HG03045 (cell line): ENCODE measurements around the gene LPCAT1.
"Not testable (repeated sequence)": the region's sequence is repeated elsewhere in the genome, so short reads cannot be mapped to it uniquely, and the experiment has no call there.

Source experiments
- ATAC-seq: cut with Tn5 transposase; IDR thresholded peaks from one replicate; pipeline ENCODE4 v1.9.1; 2021; ENCODE audit warnings: mild to moderate bottlenecking, moderate library complexity; ENCODE audit not compliant: unreplicated experiment

LPCAT1 gene

DNA sequence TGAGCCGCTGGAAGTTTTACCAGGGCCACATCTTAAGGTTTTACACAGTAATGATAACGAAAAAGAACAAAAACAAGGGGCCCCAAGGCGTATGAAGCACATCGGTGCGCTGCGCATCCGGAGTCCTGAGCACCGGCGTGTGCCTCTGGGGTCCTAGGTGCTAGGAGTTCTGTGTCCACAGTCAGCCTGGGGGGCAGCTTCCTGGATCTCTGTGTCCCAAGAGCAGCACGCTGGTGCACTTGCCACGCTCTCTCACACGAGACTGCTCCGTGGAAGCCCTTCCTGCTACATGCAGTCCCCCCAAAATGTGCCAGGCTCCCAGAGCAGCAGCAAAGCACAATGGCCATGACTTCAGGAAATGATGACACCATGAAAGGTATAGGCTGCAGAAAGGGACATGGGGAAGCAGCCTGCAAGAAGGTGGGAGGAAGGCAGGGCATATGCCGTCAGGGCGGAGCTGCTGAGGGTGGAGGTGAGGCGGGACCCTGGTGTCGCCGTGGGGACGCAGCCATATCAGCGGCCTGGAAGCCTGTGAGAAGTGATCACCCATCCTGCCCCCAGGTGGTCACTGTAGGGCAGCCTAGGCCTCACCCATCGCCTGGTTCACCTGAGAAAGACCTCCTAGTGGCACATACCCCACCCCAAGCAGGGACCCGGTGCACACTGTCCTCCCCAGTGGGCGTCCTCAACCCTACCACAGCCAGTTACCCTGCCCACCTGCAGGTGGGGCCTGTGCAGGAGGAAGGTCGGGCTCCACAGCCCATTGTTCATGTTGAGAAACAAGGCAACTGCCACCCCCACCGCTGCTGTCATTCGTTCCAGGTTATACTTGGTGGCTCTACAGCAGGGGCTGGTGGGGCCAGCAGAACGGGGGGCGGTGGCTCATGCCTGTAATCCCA, 54.9 kb downstream of the LPCAT1 start:
- ATAC-seq: no peak

DNA sequence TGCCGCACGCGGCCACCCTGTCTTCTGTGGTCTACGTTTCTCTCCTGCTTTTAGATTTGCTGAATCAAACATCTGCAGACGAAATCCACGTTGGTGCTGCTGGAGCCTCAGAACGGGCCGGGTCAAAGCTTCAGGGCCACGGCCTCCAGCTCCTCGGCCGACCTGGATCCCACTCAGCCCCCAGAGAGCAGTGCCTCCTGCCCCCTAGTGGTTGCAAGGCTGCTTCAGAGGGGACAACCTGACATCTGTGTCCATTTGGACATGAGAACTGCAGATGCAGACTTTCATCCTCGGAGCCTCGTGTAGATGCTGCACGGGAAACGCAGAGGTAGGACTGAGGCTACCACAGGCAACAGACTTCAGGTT, 55.5 kb downstream of the LPCAT1 start:
- no peak for ATAC-seq

DNA sequence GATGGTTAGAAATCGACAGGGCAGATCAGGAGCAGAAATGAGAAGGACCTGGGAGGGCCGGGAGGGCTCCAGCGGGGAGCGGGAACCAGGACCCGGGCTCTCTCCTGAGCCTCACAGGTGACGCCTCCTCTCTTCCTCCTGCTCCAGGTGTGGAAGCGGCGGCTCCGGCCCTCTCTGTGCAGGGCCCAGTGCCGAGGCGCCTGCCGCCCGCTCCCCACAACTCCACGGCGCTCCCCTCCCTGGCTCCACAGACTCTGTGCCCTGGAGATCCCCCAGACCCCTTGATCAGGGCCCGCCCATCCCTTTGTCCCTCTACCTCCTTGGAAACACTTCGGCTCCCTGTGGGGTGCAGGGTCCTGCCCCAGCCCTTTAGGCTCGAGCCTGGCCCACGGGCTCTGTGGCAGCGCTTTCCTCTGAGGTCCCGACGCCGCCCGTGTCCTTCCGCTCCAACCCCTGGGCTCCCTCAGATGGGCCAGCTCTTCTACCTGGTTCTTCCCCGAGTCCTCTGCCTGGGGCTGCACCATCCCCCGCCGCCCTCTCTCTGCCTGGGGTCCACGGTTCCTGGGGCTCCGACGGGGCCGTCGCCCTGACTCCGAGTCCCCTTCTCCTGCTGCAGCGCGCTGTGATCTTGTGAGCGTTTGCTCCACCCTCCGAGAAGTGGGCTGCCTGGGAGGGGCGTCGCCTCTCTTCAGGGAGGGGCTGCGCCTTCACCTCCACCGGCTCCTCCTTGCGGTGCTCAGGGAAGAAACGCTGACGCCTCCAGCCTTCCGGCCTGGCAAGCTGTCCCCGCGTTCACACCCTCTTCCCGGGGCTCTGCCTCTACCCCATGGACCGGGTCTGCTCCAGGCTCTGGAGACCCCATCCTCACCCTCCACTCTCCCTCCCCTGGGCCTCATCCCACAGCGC, 56.2 kb downstream of the LPCAT1 start:
- ATAC-seq: no peak

DNA sequence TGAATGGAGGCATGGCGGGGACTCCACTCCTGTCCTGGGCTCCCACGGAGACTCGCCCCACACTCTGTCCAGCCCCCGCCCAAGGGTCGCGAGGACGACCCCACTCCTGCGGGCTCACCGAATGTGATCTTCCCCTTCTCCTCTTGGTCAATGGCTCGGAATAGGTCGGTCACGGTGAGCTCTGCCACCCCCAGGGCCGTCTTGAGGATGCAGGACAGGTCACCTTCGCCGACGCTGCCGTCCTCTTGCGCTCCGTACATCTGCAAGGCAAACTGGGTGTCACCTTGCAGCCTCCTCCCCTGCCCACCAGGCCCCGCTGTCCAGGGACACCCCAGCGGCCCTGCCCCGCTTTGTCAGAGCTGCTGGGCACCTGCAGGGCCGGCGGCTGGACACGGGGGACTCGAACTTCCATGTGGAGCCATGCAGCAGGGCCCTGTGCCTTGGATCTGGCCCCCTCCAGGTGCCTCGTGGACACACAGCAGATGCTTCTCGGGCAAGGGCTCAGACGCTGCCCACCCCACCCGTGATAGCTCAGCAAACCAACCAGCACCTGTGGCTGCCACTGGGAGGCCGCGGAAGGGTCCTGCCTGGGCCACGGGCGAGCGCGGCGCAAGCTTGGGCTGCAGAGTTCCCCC, 57.0 kb downstream of the LPCAT1 start:
- ATAC-seq: no peak

DNA sequence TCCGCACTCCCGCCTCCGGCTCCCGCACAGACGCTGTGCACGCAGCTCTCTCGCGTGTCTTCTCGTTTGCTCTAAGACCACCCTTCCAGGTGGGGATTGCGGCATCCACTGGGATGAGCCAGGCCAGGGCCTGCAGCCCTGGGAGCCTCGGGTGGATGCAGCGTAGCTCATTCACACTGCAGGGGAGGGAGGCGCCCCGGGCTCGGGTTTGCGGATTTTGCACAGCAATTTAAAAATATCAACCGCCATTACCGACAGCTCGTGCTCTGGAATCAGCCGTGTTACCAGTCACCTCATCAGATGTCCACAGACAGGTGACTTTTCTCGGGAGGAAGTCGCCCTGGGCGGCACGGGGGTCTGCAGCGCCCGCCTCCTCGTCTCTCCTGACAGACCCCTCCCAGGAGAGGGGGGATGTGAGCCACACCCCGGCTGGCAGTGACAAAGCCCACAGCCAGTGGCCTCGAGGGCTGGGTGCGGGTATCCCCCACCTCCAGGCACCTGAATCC, 57.7 kb downstream of the LPCAT1 start:
- ATAC-seq: no peak

DNA sequence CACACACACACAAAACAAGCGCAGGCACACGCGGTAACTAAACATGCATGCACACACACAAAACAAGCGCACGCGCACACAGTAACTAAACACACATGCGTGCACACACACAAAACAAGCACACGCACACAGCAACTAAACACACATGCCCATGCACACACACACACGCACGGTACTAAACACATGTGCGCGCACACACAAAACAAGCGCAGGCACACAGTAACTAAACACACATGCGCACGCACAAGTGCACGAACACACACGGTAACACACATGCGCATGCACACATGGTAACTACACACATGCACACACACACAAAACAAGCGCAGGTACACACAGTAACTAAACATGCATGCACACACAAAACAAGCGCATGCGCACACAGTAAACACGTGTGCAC, 58.6 kb downstream of the LPCAT1 start:
- no peak for ATAC-seq

DNA sequence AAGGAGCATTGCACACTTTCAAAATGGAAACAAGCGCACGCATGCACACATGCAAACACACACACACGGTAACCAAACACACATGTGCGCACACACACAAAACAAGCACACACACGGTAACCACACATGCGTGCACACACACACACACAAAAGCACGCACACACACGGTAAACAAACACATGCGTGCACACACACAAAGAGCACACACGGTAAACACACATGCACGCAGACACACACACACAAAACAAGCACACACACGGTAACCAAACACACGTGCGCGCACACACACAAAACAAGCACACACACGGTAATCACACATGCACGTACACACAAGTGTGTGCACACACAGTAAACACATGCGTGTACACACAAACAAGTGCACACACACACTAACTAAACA, 59.2 kb downstream of the LPCAT1 start:
- ATAC-seq: no peak

DNA sequence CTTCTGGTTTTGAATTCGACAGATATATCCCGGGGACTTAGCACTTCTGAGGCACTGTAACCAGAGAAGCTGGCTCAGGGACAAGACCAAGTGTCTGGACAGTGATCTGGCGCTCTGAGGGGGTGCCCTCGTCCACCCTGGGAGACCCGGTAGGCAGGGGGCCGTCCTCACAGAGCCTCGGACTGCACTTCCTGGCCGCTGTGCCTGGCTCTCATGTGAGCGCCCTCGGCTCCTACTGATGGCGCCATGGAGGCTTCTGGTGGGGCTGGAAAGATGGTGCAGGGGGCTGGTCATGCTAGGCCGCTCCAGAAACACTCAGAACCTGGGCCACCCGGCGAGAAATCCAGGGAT, 59.7 kb downstream of the LPCAT1 start:
- ATAC-seq: no peak

DNA sequence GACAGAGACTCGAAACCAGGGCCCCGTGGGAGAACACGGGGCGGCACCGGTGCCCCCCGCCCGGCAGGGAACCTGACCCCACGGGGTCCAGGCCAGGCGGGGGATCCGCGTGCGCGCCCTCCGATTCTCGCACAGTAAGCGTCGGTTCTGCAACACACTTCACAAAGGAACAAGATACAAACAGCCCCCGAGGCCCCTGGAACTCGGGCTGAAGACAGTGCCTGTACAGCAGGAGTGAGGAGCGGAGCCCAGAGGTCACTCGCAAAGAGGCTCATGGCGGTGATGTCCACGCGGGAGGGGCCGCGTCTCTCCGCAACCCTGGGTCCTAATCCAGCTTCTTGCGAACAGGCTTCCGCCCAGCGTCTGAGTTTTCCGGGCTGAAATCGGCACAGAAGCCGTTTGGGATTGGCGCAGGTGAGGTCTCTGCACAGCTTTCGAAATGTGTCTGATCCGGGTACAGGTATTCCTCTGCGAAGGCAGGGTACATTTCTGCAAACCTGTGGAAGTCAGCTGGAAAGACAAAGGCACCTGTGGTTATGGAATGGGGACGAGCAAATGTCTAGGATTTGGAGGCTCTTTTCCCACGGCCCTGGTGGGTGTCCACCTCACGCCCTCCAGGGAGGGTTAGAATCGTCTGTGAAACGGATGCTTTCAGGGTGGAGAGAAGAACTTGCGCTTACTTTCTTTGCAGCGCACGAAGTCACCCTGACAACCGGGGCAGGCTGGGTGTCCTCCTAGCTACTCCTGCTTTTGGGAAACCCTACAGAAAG, 60.2 kb downstream of the LPCAT1 start:
- no peak for ATAC-seq

DNA sequence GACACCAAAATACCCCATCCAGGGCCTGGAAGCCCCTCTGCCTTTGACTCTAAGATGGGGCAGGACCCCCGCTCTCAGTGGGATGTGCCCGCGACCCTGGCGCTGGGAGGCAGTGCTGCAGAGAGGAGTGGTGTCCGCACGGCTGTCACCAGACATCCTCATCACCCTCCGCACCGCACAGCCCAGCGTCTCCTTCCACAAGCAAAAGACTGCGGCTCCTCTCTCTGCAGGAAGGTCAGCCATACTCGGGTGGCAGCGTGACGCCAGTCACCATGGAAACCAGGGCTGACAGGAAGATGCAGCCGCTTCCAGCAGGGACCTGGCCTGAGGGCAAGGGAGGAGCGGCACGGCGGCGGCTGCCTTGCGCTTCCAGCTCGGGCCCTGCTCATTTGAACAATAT, 61.4 kb downstream of the LPCAT1 start:
- no peak for ATAC-seq

DNA sequence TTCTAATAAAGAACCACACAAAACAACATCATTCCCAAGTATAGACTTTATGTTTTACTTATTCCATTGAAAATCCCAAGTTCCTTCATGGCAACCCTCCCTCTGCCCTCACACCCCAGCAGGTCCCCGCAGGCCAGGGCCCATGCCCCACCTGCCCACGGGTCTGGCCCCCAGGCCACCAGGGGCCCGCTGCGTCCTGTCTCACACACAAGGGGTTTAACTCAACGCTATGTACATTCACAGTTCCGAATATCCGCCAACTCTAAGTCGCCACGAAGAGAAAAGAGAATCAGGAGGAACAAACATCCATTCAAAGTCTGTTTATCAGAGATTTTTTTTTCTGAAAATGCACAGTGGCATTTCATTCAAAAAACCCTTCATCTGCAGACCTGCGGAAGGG, 62.4 kb downstream of the LPCAT1 start:
- no peak for ATAC-seq

DNA sequence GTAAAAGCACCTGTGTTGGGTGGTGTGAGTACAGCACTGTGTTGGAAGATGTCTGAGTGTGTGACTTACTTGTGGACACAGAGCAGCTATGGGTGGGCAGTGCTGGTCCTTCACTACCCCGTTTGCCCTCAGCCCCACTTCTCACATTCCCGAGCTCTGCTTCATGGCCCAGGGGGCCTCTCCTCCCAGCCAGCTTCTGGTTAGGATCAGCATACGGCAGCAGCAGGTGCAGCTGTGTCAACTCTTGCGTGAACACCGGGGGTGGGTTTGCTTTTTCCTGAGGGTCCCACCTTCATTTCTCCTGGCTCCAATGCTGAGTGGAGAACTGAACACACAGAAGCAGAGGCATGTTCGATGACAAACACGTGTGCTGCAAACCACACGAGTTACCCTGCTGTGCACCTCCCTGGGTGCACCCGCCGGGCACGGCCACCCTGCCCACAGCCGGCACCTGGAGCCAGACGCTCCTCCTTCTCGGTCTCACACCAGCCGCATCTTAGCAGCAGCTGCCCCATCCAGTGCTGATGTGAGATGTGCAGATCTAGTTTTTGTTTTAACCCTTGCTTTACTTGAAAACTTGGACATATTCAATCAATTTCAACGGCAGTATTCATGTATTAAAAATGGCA, 63.6 kb downstream of the LPCAT1 start:
- no peak for ATAC-seq

DNA sequence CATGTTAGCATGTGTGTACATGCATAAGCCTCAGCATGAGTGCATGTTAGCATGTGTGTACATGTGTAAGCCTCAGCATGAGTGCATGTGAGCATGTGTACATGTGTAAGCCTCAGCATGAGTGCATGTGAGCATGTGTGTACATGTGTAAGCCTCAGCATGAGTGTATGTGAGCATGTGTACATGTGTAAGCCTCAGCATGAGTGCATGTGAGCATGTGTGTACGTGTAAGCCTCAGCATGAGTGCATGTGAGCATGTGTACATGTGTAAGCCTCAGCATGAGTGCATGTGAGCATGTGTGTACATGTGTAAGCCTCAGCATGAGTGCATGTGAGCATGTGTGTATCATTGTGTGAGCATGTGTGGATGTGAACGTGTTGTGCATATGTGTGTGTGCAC, 64.3 kb downstream of the LPCAT1 start:
- ATAC-seq: not testable (repeated sequence)

DNA sequence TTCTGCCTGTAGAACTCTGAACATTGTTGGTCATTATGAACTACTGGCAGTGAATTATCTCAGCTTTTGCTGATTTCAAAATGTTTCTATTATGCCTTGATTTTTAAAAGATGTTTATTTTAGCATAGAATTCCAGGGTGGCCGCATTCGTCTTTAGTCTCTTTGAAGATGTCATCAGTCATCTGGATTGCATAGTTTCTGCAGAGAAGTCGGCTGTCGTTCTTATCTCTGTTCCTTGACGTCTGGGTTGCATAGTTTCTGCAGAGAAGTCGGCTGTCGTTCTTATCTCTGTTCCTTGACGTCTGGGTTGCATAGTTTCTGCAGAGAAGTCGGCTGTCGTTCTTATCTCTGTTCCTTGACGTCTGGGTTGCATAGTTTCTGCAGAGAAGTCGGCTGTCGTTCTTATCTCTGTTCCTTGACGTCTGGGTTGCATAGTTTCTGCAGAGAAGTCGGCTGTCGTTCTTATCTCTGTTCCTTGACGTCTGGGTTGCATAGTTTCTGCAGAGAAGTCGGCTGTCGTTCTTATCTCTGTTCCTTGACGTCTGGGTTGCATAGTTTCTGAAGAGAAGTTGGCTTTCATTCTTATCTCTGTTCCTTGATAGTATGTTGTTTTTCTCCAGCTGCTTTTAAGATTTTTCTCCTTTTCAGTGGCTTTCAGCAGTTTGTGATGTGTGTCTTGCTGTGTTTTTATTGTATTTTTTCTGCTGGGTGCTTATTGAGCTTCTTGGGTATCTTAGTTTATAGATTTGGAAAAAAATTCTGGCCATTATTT, 67.5 kb downstream of the LPCAT1 start:
- ATAC-seq: not testable (repeated sequence)

DNA sequence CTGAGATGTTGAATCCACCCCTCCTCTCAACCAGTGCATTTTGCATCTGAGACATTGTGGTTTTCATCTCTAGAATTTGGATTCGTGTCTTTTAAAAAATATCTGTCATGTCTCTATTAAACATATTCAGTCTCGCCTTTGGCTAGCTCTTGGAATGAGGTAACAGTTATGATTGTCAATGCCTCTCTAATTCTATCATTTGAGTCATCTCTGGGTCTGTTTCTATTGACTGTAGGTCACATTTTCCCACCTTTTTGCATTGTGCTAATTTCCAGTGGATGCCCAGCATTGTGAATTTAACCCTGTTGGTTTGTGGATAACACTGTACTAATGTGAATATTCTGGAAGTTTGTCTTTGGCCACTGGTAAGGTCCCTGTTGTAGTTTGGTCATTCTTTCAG, 70.1 kb downstream of the LPCAT1 start:
- ATAC-seq: no peak

DNA sequence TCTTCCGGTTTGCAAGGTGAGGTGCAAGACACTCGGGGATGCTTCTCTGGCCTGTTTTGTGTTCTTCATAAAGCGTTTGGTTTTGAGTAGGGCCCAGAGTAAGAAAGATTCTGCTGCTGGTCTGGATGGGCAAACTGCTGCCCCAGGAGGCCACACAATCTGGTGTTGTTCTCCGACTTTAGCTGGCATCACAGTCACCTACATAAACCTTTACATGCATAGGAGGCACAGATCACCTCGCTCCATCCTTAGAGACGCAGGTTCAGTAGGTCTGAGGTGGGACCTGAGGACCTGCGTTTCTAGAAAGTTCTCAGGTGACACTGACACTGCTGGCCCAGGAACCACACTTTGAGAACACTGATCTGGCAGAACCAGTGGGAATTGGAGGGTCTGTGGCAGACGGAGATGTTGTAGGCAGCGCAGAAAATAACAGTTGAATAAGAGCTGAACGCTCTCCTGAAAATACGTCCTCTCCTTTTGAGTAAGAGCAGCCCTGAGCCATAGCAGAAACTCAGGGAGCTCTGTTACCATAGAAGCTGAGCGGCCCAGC, 74.6 kb downstream of the LPCAT1 start:
- ATAC-seq: no peak

DNA sequence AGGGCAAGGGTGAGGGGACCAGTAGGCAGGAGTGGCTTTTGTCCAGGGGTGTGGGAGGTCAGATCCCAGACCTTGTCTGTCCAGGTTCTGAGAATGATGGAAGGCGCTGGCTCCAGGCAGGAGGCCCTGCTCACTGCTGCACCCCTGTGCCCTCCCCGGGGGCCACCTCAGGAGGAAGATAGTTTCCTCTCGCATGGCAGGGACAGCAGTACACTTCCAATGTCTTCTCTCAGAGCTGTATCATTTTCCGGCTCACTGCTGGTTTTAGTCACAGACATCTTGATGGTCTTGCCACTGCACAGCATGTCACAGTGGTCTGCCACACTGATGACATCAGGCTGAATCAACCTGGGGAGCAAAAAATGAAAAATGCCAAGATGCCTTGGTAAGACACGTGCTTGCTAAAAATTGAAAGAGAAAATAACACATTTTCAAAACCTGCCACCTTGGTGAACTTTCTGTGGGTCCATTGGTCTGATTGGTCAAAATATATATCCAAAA, 75.2 kb downstream of the LPCAT1 start:
- no peak for ATAC-seq

DNA sequence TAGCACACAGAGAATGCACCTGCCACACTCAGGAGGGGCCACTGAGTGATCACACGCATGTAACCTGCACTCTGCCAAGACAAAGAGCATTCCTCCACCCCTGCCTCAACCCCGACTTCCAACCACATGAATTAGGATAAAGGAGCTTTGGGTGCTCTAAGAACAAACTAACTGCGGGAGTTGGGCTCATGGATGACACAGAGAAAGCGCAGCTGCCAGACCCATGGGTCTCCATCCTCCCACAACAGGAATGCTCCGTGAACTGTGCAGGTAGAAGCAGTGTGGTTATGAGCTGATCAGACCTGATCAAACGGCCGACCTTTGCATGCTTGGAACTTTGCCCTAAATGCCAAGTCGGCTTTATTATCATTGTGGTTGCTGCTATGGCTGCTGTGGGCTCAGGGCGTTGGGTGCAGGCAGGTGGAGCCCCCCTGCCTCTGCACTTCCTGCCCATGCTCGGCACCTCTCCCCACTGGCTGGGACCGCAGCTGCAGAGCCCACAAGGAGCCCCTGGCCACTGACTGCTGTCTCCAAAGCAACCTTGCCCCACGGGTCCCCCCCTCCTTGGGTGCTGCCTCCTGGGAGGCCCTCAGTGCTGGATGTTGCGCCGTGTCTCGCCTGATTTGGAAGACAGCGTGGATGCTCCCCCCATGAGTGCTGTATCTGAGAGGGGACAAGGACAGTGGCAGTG, 75.9 kb downstream of the LPCAT1 start:
- no peak for ATAC-seq
